GM21619 (cell line): ENCODE data around the gene GLOD5.

Source experiments
- ATAC-seq: cut with Tn5 transposase; IDR thresholded peaks from one replicate; pipeline ENCODE4 v1.9.1; 2021; ENCODE audit not compliant: unreplicated experiment

Gene GLOD5

DNA sequence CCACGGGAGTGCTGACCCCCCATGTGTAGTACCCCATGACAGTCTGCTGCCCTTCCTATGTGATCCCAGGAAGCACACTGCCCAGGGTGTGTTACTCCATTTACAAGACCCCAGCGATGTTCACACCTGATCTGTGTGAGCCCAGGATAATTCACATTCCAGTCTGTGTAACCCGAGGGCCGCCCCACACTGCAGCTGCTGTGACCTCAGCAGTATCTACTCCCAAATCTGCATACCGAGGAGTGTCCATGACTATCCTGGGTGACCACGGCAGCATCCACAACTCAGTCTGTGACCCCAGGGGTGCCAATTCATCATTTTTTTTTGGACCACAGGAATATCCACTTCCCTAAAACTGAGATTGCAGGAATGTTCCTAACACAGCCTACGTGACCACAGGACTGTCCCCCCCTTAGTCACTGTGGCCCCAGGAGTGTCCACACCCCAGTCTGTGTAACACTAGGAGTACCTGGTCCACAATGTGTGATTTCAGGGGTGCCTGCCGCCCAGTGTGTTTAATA lies 7.8 kb upstream of the GLOD5 start:
- ATAC-seq: no peak

DNA sequence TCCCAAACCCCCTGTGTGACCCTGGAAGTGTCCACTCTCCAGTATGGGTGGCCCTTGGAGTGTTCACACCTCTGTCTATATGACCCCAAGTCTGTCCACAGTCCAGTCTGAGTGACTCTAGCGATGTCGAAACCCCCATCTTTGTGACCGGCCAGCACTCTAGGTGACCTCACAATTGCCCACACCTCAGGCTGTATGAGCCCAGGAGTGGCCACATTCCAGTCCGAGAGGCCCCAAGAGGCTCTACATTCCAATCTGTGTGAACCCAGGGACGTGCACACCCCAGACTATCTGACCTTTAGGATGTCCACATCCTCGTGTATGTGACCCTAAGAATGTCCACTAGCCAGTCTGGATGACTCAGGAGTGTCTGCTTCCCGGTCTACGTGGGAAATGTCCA lies 7.3 kb upstream of the GLOD5 start:
- ATAC-seq: no peak

DNA sequence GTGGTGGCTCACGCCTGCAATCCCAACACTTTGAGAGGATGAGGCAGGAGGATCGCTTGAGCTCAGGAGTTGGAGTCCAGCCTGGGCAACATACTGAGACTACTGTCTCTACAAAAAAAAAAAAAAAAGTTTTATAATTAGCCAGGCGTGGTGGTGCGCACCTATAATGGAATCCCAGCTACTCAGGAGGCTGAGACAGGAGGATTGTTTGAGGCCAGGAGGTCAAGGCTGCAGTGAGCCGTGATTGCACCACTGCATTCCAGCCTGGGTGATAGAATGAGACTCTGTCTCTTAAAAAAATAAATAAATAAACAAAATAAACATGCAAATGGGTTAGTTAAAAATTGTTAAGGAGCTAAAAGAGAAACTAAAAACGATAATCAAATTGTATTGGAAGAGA lies 7.7 kb downstream of the GLOD5 start:
- ATAC-seq: no peak

DNA sequence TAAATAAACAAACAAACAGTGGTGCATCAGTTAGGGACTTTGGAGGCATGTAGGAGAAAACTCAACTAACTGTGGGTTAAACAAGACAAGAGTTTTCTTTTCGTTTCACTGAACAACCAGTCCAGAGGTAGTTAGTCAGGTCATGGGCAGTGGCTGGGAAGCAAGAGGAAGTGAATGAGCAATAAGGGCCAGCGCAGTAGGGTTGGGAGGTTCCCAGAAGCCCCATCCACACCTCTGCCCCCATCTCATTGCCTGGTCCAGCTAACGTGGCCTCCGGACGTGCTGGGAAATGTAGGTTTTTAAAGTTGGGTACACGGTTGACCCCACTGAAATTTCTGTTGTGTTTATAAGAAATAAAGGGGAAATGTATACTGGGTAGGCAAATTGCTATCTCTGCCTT lies 8.7 kb downstream of the GLOD5 start:
- ATAC-seq: no peak

DNA sequence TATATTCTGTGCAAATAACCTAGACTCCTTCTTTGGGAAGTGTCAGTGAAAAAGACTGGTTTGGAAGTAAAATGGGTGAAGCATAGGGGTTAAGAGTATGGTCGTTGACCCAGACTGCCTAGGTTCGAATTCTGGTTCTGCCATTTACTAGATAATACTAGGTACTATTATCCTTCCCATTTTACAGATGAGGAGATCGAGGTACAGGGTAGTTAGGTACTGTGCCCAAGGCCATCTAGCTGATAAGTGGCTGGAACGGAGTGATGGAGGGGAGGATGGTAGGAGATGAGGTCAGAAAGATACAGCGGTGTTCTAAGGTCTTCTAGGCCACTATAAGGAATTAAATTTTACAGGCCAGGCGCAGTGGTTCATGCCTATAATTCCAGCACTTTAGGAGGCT lies 11.1 kb downstream of the GLOD5 start:
- ATAC-seq: no peak

DNA sequence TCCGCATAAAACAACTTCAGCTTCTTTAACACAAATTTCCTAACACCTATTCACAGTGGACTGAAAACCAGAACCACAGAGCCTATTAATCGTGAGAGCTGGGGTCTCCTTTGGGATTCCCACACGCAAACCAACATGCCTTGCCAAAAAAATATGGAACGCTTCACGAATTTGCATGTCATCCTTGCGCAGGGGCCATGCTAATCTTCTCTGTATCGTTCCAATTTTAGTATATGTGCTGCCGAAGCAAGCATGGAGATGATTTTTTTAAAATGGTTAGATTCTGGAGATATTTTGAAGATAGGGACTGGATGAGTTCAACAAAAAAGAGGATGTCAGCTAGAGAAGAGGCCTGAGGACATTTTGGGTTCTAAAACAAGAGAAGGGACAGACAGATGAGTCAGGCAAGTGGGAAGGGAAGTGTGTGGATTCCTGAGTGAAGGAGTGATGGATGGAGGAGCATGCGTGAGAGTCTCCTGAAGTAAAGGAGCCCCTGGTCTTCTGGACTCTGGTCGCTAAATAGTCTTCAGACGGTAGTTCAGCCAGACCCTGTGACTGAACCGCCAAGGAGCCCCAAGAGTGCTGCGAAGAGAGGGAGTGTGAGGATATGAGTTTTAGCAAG lies 15.4 kb downstream of the GLOD5 start:
- ATAC-seq: no peak

DNA sequence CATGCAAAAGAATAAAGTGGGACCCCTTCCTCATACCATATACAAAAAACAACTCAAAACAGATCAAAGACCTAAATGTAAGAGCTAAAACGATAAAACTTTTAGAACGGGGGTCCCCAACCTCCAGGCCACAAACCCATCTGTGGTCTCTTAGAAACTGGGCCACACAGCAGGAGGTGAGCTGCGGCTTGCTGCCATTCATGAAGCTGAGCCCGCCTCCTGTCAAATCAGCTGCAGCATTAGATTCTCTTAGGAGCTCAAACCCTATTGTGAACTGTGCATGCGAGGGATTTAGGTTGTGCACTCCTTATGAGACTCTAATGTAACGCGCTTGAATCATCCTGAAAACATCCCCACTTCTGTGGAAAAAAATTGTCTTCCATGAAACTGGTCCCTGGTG lies 17.9 kb downstream of the GLOD5 start:
- no peak for ATAC-seq

DNA sequence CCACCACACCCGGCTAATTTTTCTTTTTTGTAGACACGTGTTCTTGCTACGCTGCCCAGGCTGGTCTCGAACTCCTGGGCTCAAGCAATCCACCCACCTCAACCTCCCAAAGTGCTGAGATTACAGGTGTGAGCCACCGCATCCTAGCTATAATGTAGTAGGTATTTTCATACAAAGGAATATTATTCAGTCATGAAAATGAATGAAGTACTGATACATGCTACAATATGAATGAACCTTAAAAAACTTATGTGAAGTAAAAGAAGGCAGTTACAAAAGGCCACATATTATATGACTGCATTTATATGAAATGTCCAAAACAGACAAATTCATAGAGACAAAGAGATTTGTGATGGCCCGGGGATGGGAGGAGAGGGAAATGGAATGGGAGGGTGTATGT lies 20.2 kb downstream of the GLOD5 start:
- no peak for ATAC-seq

DNA sequence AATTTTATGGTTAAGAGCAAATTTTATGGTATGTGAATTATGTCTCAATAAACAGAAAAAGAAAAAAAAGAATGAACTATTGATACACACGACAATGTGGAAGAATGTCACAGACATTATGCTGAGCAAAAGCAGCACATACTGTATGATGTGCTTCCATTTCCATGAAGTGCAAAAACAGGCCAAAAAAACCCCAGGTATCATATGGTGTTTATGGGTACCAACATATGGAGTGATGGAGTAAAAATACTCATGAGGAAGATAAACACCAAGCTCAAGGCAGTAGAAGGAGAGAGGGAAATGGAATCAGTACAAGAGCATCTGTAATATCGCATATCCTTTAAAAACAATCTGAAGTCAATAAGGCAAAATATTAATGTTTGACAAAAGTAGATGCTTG lies 20.7 kb downstream of the GLOD5 start:
- no peak for ATAC-seq

DNA sequence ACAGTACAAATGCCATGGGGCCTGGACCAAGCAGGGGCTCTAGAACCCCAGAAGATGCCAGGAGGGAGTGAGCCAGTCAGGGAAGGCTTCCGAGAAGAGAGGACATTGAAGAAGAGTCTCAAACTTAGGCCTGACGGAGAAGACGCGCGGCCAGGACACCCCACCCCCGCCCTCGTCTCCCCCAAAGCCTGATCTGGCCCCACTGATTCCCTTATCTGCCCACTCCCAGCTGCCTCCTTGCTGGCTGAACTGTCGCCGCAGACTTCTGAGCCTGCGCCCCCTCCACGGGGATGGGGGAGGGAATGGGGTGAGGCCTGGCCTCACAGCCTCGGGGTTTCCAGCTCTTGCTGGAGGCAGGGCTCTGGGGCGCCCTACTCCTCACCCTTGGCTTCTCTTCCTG lies 21.2 kb downstream of the GLOD5 start:
- no peak for ATAC-seq

DNA sequence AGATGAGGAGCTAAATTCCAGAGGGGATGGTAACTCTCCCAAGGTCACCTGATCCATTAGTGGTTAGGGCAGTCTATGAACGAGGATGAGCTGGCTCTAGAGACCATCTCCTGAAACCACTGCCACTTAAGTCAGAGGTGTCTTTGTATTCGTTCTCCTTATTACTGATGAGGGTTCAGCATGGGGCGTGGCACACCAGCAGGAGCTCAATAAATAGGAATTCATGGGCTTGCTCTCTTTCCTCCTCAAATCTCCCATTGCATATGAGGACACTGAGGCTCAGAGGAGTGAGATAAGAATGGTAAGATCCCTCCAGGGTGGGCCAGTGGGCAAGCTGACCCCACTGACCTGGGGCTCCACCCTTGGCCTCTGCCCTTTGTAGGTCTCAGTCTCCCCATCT lies 23.2 kb downstream of the GLOD5 start:
- ATAC-seq: no peak

DNA sequence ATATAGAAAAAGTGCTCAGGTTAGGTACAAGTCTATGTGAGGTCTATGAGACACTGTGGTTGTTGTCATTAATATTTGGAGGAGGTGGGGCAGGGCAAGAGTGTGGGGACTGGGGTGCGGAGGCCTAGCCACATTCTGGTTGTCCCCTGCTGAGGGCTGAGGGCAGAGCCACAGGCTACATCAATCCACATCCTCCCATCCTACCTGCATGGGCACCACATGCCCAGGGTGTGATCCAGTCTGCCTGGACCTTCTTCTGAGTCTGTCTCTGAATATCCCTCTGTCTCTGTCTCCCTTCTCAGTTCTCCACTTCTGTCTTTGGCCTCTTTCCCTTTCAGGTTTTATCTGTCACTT lies 23.6 kb downstream of the GLOD5 start:
- no peak for ATAC-seq

DNA sequence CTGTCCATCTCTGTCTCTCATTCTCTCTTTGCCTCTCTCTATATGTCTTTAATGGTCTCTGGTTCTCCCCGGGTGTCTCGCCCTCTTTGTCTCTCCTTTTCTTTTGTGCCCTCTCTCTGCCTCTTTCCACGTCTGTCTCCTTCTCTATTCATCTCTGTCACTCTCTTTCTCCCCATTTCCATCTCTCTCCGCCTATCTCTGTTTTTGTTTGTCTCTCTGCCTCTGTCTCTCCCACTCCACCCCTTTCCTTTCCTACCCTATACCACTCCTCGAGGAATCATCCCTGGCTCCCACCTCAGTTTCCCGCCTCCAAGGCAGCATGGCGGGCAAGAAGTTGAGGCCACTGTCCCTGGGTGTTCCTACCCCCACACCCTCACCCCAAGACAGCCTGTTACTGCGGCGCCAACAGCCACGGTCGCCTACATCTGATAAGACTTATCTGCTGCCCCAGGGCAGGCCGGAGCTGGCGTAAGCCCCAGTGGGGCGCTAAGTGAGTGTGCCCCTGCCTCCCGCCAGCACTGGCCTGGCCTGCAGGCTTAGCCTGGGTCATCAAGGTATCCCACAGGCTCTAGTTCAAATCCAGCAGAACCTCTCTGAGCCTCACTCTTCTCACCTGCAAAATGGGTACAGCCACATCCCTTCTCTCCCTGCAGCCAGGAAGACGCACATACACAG lies 24.1 kb downstream of the GLOD5 start:
- ATAC-seq: no peak

DNA sequence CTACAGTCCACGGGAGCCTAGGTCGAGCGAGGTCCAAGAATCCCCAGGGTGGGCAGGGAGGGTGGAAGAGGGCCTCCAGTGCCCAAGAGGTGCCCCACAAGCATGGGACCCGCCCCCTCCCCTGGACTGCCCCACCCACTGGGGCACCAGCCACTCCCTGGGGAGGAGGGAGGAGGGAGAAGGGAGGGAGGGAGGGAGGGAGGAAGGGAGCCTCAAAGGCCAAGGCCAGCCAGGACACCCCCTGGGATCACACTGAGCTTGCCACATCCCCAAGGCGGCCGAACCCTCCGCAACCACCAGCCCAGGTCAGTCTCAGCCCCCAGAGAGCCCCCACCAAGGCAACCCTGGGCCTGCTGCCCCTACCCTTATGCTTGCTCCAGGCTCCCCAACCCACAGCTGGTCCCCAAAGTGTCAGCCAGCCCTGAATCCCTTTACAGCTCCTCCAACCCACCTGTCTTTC lies 24.8 kb downstream of the GLOD5 start, which contains the start of gene GATA1:
Gene GATA1, plus strand, starts transcription at position 250 of the 460 bp plus-strand sequence. CDS start 4,520 bp downstream, outside the sequence.
- ATAC-seq: no peak

DNA sequence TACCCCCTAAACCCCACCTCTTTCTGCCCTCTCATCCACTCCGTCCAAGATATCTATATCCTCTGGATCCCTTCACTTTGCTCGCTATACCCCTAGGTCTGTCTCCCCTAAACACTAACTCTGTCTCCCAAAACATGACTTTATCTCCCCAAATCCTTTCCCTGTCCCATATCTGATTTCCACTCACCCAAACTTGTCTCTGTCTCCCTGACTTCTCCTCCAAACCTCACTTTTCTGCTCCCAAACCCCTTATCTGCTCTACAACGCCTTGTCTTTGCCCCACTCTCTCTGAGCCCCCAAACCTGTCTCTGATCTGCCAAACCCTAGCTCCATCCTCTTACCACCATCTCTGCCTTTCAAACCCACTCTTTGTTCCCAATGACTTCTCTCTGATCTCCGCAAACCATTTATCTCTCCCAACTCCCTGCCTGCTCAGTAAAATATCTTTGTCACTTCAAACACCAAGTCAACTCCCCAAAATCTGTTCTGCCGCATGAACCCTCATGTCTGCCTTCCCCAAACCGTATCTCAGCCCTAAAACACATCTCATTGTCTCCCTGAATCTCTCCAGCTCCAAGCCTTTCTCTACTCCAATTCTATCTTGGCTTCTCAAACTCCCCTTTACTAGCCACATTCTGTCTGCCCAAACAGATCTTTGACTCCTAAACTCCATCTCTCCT lies 25.4 kb downstream of the GLOD5 start:
- ATAC-seq: no peak

DNA sequence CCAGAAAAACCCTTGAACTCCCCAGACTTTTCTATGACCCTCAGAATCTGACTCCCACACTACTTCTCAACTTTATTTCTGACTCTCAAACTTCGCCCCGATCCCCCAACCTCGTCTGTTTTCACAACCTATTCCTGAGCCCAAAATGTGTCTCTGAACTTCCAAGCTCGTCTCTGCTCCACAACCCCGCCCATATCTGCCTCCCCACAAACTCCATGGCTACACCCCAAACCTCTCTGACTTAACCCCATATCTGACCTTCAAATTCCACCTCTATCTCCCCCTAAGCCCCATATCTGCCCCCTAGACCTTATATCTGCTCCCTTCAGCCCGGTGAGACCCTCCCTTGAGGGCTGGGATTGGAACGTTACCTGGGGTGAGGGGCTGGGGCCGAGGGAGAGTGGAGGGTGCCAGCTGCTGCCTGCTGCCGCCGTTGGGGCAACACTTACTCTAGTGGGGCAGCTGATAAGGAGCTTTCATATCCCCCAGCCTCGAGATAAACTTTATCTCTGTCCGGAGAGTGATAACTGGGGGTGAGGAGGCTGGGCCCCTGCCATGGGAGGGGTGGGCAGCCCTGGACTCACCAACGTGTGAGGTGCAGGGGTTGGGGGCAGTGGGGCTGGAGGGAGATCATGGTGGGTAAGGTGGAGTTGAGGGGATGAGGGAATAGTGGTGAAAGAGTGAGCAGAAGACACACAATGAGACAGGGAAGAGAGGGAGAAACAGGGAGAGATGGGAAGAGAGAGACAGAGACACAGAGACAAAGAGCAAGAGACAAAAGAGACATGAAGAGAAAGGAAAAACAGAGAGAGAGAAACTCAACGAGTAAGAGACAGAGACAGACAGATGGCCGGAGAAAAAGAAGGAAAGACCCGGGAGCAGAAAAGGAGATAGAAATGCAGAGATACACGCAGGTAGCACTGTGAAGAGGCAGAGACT lies 26.2 kb downstream of the GLOD5 start:
- ATAC-seq: no peak

DNA sequence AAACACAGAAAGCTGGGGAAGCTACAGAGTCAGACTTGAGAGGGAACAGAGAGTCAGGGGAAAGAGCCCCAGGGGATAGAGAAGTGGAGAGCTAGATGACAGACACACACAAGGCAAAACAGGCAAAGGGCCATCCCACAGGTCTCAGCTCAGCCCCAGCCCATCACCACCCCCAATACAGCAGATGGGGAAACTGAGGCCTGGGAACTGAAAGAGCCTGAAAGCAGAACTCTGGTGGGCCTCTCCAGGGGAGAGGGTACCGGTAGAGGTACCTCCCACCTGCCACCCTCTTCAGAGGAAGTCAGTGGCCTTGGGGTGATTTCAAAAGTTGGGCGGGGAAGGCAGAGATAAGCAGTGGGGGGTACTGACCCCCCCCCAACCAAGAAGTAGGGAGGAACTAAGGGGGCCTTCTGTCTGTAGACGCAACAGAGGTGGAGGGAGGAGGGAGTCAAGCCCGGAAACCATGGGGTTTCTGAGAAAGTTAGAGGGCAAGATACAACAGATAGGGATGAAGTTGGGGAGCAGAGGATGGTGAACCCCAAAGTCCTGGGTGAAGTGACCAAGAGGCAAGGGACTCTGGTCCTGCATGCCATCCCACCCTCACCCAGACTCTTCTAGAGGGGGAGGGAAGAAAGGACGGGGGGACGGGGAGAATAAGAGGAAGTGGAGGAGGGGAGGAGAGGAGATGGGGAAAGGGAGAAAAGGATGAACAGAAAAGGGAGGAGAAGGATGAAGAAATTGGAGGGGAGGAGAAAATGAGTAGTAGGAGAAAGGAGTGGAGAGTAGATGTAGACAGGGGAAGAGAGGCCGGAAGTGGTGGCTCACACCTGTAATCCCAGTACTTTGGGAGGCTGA lies 28.0 kb downstream of the GLOD5 start:
- ATAC-seq: no peak

DNA sequence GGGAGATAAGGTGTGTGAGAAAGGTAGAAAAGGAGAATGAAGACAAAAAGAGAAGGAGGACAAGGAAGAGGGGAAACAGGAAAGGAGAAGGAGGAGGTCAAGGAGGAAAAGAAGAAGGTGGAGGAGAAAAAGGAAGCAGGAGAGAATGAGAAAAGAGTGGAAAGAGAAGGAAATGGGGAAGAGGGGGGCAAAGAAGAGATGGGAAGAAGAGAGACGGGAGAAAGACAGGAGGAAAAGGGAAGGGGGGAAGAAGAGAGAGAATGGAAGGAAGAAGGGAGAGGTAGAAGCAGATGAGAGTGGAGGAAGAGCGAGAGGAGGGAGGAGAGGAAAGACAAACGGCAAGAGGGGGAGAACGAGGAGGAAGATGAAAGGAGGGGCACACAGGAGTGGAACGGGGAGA lies 28.9 kb downstream of the GLOD5 start:
- no peak for ATAC-seq

DNA sequence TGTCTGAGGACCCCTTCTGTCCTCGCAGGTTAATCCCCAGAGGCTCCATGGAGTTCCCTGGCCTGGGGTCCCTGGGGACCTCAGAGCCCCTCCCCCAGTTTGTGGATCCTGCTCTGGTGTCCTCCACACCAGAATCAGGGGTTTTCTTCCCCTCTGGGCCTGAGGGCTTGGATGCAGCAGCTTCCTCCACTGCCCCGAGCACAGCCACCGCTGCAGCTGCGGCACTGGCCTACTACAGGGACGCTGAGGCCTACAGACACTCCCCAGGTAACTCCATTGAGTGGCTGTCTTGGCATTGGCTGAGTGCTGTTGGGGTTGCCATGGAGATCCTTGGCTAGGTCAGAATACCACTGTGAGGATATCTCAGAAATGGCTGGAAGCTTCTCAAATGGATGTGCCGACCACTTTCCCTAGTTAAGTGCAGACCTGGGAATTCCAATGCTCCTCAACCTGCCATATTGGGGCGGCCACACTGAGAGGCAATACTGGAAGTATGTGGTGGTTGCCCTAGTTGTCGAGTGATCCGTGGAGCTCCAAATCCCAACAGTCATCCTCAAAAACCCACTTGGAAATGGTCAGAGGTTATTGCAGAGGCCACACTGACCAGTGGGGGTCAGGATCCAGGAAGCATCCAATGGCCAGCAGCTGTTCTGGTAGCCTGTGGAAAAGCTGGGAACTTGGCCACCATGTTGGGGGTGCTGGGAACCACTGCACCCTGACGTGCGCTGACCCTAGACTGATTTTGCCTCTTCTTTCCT lies 29.7 kb downstream of the GLOD5 start:
- no peak for ATAC-seq
